Measurements from ENCODE around the gene JSRP1.

- TF ChIP-seq HOXB13 (CRISPR knock-in tag; IDR thresholded peaks at IDR 0.05; ENCODE audit: low read depth) (no peak), CTCF (IDR thresholded peaks at IDR 0.05) (no peak)
These were observed 20.2 kb downstream of the JSRP1 start for GRCh38 chr19:2236064-2236313.

Measured in A549 (cell line).